IMR-90 (cell line): ENCODE results near the gene DMXL1. TPM values are rescaled to one million over a fixed set of nuclear protein-coding genes. Genes with fewer than 3 reads are reported as not detected.
"Not testable (repeated sequence)": the region's sequence is repeated elsewhere in the genome, so short reads cannot be mapped to it uniquely, and the experiment has no call there.

ENCODE experiments used
- ATAC-seq: fragments of 200-7000 bp; cut with Tn5 transposase; 2 replicates; pipeline ENCODE4 v1.9.1; 2020; ENCODE audit warnings: low read depth, mild to moderate bottlenecking, moderate library complexity
- BruUV-seq: library from RNA; stranded (reverse); fragments of 400-500 nt; replicated peaks from 2 replicates; lab custom pipeline; 2021; lab: Mats Ljungman, UMichigan
- CTCF ChIA-PET: fragments of 300-600 bp; formaldehyde crosslinking; extraction: SDS; loops from one replicate; lab custom pipeline; 2021; ENCODE audit warnings: antibody characterized with exemption; lab: Yijun Ruan, JAX
- POLR2A ChIA-PET: fragments of 300-600 bp; sonication (Branson Sonifier 250); formaldehyde crosslinking; loops from one replicate; lab custom pipeline; 2022; ENCODE audit warnings: antibody characterized with exemption; ENCODE audit not compliant: unreplicated experiment; lab: Charles Lee
- DNase-seq: peaks from one replicate; pipeline ENCODE4 v3.0.0; 2013
- H2AFZ ChIP-seq: replicated peaks from 2 replicates; pipeline ENCODE3; 2013; ENCODE audit warnings: low read length, mild to moderate bottlenecking; ENCODE audit not compliant: poor library complexity
- H2AK5ac ChIP-seq: 2 replicates; pipeline ENCODE4 v1.6.1; 2013; ENCODE audit warnings: low read depth, low read length, inconsistent platforms
- H2AK9ac ChIP-seq: replicated peaks from 2 replicates; pipeline ENCODE3; 2013; ENCODE audit warnings: mild to moderate bottlenecking, low read depth, low read length, moderate library complexity; ENCODE audit not compliant: poor library complexity
- H2BK120ac ChIP-seq: 2 replicates; pipeline ENCODE4 v1.6.1; 2013; ENCODE audit warnings: low read depth, low read length, inconsistent platforms
- H2BK15ac ChIP-seq: 3 replicates; pipeline ENCODE4 v1.6.1; 2013; ENCODE audit warnings: low read depth, low read length, inconsistent platforms
- H2BK20ac ChIP-seq: 2 replicates; pipeline ENCODE4 v1.6.1; 2013; ENCODE audit warnings: low read depth, mild to moderate bottlenecking, inconsistent platforms, low read length, moderate library complexity
- H2BK5ac ChIP-seq: 2 replicates; pipeline ENCODE4 v1.6.1; 2013; ENCODE audit warnings: mild to moderate bottlenecking, low read depth, low read length, inconsistent platforms; ENCODE audit not compliant: poor library complexity, severe bottlenecking
- H3K14ac ChIP-seq: replicated peaks from 2 replicates; pipeline ENCODE4 v1.6.1; 2013; ENCODE audit warnings: low read depth, low read length, inconsistent platforms
- H3K18ac ChIP-seq: 2 replicates; pipeline ENCODE4 v1.6.1; 2013; ENCODE audit warnings: low read depth, low read length, control low read depth
- H3K23ac ChIP-seq: 2 replicates; pipeline ENCODE4 v1.6.1; 2013; ENCODE audit warnings: low read depth, low read length, inconsistent platforms
- H3K27ac ChIP-seq: 2 replicates; pipeline ENCODE4 v1.5.1; 2013; ENCODE audit warnings: mild to moderate bottlenecking, control low read depth, low read length; ENCODE audit not compliant: insufficient read depth
- H3K27me3 ChIP-seq: 2 replicates; pipeline ENCODE4 v1.6.1; 2013; ENCODE audit warnings: low read length; ENCODE audit not compliant: control insufficient read depth, insufficient read depth
- H3K36me3 ChIP-seq: 2 replicates; pipeline ENCODE4 v1.6.1; 2013; ENCODE audit warnings: low read length, mixed read lengths; ENCODE audit not compliant: control insufficient read depth, insufficient read depth
- H3K4ac ChIP-seq: 2 replicates; pipeline ENCODE4 v1.6.1; 2013; ENCODE audit warnings: low read depth, low read length, inconsistent platforms
- H3K4me1 ChIP-seq: 2 replicates; pipeline ENCODE4 v1.6.1; 2013; ENCODE audit warnings: low read length, mixed read lengths; ENCODE audit not compliant: control insufficient read depth, insufficient read depth
- H3K4me2 ChIP-seq: 2 replicates; pipeline ENCODE4 v1.6.1; 2013; ENCODE audit warnings: low read depth, mild to moderate bottlenecking, control low read depth, low read length, moderate library complexity
- H3K4me3 ChIP-seq: 2 replicates; pipeline ENCODE4 v1.5.1; 2013; ENCODE audit warnings: low read depth, mild to moderate bottlenecking, control low read depth, low read length, moderate library complexity; ENCODE audit not compliant: insufficient read depth
- H3K56ac ChIP-seq: 2 replicates; pipeline ENCODE4 v1.6.1; 2013; ENCODE audit warnings: low read length, inconsistent platforms; ENCODE audit not compliant: insufficient read depth; ENCODE audit errors: extremely low read depth
- H3K79me1 ChIP-seq, 2 experiments: 2 replicates each; pipeline ENCODE4 v1.6.1; 2013; ENCODE audit warnings: low read length in 2 of 2, inconsistent platforms in 1 of 2, low read depth in 1 of 2
- H3K9ac ChIP-seq: 2 replicates; pipeline ENCODE4 v1.6.1; 2013; ENCODE audit warnings: low read depth, low read length, control low read depth
- H3K9me1 ChIP-seq: 2 replicates; pipeline ENCODE4 v1.6.1; 2013; ENCODE audit warnings: low read length, inconsistent platforms; ENCODE audit not compliant: insufficient read depth
- H3K9me3 ChIP-seq: 2 replicates; pipeline ENCODE4 v1.6.1; 2013; ENCODE audit warnings: low read length; ENCODE audit not compliant: control insufficient read depth, insufficient read depth
- H4K20me1 ChIP-seq: 2 replicates; pipeline ENCODE4 v1.6.1; 2013; ENCODE audit warnings: low read length, inconsistent platforms; ENCODE audit not compliant: insufficient read depth
- H4K5ac ChIP-seq: 2 replicates; pipeline ENCODE4 v1.6.1; 2013; ENCODE audit warnings: mild to moderate bottlenecking, low read depth, low read length, control low read depth
- H4K8ac ChIP-seq, 2 experiments: 2 replicates each; pipeline ENCODE4 v1.6.1; 2013; ENCODE audit warnings: low read depth in 2 of 2, low read length in 2 of 2, control low read depth in 1 of 2, inconsistent platforms in 1 of 2
- H4K91ac ChIP-seq: 2 replicates; pipeline ENCODE4 v1.6.1; 2013; ENCODE audit warnings: low read depth, low read length, inconsistent platforms; ENCODE audit not compliant: insufficient read depth
- FOS ChIP-seq: fragments of 150-350 bp; IDR thresholded peaks from 2 replicates; pipeline ENCODE4 v1.6.1; 2016; ENCODE audit warnings: low read depth, low read length
- WGBS, 2 experiments: methylation state at CpG; one replicate each; pipeline versions ENCODE4 v1.1.5 to v1.1.7; 2013; ENCODE audit warnings: missing lambda C conversion rate in 2 of 2; ENCODE audit not compliant: insufficient read length in 1 of 2; ENCODE audit errors: extremely low coverage in 2 of 2; 5-methylcytosine and 5-hydroxymethylcytosine counted together
- dilution Hi-C: fragments of 300-500 bp; cut with HindIII; formaldehyde crosslinking; loops from one replicate; pipeline ENCODE4 v1.14.3; 2018; ENCODE audit warnings: low sequenced_read_pairs; ENCODE audit not compliant: unreplicated experiment
- in situ Hi-C: fragments of 300-500 bp; cut with MboI; formaldehyde crosslinking; loops from 3 replicates; pipeline ENCODE4 v1.14.3; 2019; ENCODE audit warnings: low sequenced_read_pairs, inconsistent platforms, mixed read lengths
- intact Hi-C: fragments of 100-400 bp; cut with micrococcal nuclease; formaldehyde crosslinking; loops from 2 replicates; pipeline ENCODE4 v1.10.0; 2022
- polyA plus RNA-seq, 3 experiments: library from polyadenylated mRNA; depleted of rRNA; stranded (reverse); fragments of >200 nt; gene quantifications; 2 replicates each; pipeline ENCODE4 v1.2.3, GENCODE V29; 2012; ENCODE audit warnings: low replicate concordance in 1 of 3
- total RNA-seq: library from RNA; depleted of rRNA; stranded (reverse); fragments of >200 nt; gene quantifications from 2 replicates; pipeline ENCODE4 v1.2.3, GENCODE V29; 2012
- TF ChIP-seq, protein P1 (sequence below): fragments of 150-350 bp; IDR thresholded peaks from 2 replicates; pipeline ENCODE4 v1.6.1; 2016; ENCODE audit warnings: low read depth, mild to moderate bottlenecking, low read length, moderate library complexity, borderline replicate concordance

DMXL1 gene
- total and polyA plus RNA-seq, 2 of the 4 experiments (the other 2 are of a cell fraction): 8.1 to 21.5 TPM

DNA sequence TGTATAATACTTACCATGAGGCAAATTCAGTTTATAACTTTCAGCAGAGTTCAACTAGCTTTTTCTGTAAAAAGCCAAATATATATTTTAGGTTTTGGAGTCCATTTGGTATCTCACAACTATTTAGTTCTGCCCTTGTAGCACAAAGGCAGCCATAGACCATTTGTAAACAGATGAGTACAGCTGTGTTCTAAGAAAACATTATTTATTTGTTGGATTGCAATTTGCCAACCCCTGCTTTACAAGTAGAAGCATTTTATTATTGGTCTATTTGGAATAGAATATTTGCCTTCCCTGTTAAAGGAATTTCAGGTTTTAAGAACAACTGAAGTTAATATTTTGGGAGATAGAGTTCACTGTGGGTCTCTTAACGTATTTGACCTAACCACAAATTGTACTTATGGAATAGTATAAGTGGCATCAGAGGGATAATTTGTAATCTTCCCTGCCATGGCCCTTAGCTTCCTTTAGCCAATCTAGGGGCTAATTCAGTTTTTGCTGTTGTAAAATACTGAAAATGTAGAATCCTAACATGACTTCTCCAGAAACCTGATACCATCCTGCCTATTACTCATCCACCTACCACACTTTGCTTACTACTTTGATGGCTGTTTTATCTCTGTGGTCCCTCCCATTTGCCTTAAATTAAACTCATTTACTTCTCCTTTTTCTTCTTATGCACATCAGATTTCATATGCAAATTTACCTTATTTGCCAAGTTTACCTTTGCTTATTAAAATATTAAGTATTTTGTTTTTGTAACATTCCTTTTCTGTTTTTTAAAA lies 109.2 kb downstream of the DMXL1 start:
- peak; percentile 52 for DNase-seq
- ATAC-seq: peak; percentile 37; the same call in 1 of the 2 replicates
- TF ChIP-seq FOS: no peak
- TF ChIP-seq, protein P1, sequence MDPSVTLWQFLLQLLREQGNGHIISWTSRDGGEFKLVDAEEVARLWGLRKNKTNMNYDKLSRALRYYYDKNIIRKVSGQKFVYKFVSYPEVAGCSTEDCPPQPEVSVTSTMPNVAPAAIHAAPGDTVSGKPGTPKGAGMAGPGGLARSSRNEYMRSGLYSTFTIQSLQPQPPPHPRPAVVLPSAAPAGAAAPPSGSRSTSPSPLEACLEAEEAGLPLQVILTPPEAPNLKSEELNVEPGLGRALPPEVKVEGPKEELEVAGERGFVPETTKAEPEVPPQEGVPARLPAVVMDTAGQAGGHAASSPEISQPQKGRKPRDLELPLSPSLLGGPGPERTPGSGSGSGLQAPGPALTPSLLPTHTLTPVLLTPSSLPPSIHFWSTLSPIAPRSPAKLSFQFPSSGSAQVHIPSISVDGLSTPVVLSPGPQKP: no peak

DNA sequence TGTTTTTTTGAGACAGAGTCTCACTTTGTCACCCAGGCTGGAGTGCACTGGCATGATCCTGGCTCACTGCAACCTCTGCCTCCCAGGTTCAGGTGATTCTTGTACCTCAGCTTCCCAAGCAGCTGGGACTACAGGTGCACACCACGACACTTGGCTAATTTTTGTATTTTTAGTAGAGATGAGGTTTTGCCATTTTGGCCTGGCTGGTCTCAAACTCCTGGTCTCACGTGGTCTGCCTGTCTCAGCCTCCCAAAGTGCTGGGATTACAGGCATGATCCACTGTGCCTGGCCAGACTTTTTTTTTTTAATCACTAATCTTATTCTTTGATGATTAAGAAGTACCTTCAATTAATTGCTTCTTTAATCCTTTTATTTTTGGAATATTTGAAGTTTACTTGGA lies 114.6 kb downstream of the DMXL1 start:
- H2AK9ac ChIP-seq, H3K9ac ChIP-seq, CTCF ChIA-PET, dilution Hi-C loops, intact Hi-C loops, DNase-seq, in situ Hi-C loops, H3K27ac ChIP-seq, POLR2A ChIA-PET, H4K8ac ChIP-seq, H4K91ac ChIP-seq, H3K4me2 ChIP-seq, H3K4me1 ChIP-seq, H2AFZ ChIP-seq, H3K4me3 ChIP-seq, H2BK5ac ChIP-seq, H4K5ac ChIP-seq, BruUV-seq, H3K23ac ChIP-seq, H3K14ac ChIP-seq, H3K79me1 ChIP-seq, H4K20me1 ChIP-seq, H2BK120ac ChIP-seq, ATAC-seq, H3K4ac ChIP-seq, H3K18ac ChIP-seq, H2AK5ac ChIP-seq, H3K56ac ChIP-seq, H2BK20ac ChIP-seq, H3K27me3 ChIP-seq, H3K9me1 ChIP-seq, H2BK15ac ChIP-seq, H3K36me3 ChIP-seq, H3K9me3 ChIP-seq: not testable (repeated sequence)
- no CpG with 5 or more reads among the region's 2 CpGs for WGBS, 2 experiments

More for the DNA sequence above, 109.2 kb downstream of the DMXL1 start:
- in situ Hi-C loops: no loop called here
- no CpG with 5 or more reads among the region's 1 CpG for WGBS, 2 experiments
- peak overlapping the region; percentile 18 for H2BK5ac ChIP-seq
- no peaks in the 10 kb centered on the region for H3K9me1 ChIP-seq
- no peaks in the 10 kb centered on the region; a peak in 1 of 4 replicates for H3K79me1 ChIP-seq
- no peak overlapping the region for H4K8ac ChIP-seq
- CTCF ChIA-PET: interaction anchor here (0.9 kb wide), 1 partner anchor 232 kb away, joined by 3 read pairs; no protein-coding TSS in a partner anchor
- no peak overlapping the region for H2AK9ac ChIP-seq
- H3K9me3 ChIP-seq: no peaks in the 10 kb centered on the region
- no peak overlapping the region for H3K4me2 ChIP-seq
- H3K18ac ChIP-seq: no peak overlapping the region
- BruUV-seq: no TSS peak
- no peak overlapping the region for H2AK5ac ChIP-seq
- H3K14ac ChIP-seq: no peak overlapping the region
- no peak overlapping the region for H2AFZ ChIP-seq
- no peak overlapping the region for H2BK20ac ChIP-seq
- no peak overlapping the region for H4K5ac ChIP-seq
- H3K23ac ChIP-seq: no peak overlapping the region
- H3K56ac ChIP-seq: no peak overlapping the region
- H4K20me1 ChIP-seq: no peaks in the 10 kb centered on the region
- H3K9ac ChIP-seq: no peak overlapping the region
- POLR2A ChIA-PET: no interaction called here
- H2BK120ac ChIP-seq: no peak overlapping the region
- no peak overlapping the region for H3K27ac ChIP-seq
- intact Hi-C loops: no loop called here
- no peak overlapping the region for H3K4ac ChIP-seq
- H4K91ac ChIP-seq: no peak overlapping the region
- H3K4me3 ChIP-seq: no peak overlapping the region
- no peak overlapping the region for H2BK15ac ChIP-seq
- dilution Hi-C loops: no loop called here
- H3K36me3 ChIP-seq: peaks cover 4% of the 10 kb centered on the region; the same call in 1 of the 2 replicates
- no peaks in the 10 kb centered on the region for H3K27me3 ChIP-seq
- no peaks in the 10 kb centered on the region for H3K4me1 ChIP-seq
